HG03432 (cell line): ENCODE data around the gene CNNM3.
A peak's percentile ranks its signal among the peaks of the same experiment; 100 is the strongest.

Experiments used
- ATAC-seq: cut with Tn5 transposase; IDR thresholded peaks from one replicate; pipeline ENCODE4 v1.9.1; 2021; ENCODE audit warnings: mild to moderate bottlenecking, moderate library complexity; ENCODE audit not compliant: unreplicated experiment

Gene CNNM3

GRCh38 chr2:96816836-96817702 is 1.0 kb downstream of the CNNM3 start:
- ATAC-seq, result peak; percentile 0

- ATAC-seq, result no peak
Observed at GRCh38 chr2:96817882-96818281, 1.8 kb downstream of the CNNM3 start.

- no peak for ATAC-seq
Observed at GRCh38 chr2:96819128-96819875, 3.2 kb downstream of the CNNM3 start.

GRCh38 chr2:96819876-96820511 is 3.9 kb downstream of the CNNM3 start:
- no peak for ATAC-seq

GRCh38 chr2:96821113-96821675 is 5.1 kb downstream of the CNNM3 start:
- no peak for ATAC-seq

GRCh38 chr2:96822786-96823185 is 6.7 kb downstream of the CNNM3 start:
- no peak for ATAC-seq

GRCh38 chr2:96823198-96823597 is 7.1 kb downstream of the CNNM3 start:
- no peak for ATAC-seq

- ATAC-seq, result no peak
Observed at GRCh38 chr2:96824079-96824870, 8.2 kb downstream of the CNNM3 start.

- ATAC-seq, result no peak
Observed at GRCh38 chr2:96825057-96825456, 9.0 kb downstream of the CNNM3 start.

GRCh38 chr2:96826546-96827278 is 10.6 kb downstream of the CNNM3 start:
- no peak for ATAC-seq

- no peak for ATAC-seq
Observed at GRCh38 chr2:96828436-96828835, 12.4 kb downstream of the CNNM3 start.

GRCh38 chr2:96828874-96829273 is 12.8 kb downstream of the CNNM3 start:
- no peak for ATAC-seq

- no peak for ATAC-seq
Observed at GRCh38 chr2:96830044-96830562, 14.0 kb downstream of the CNNM3 start.

GRCh38 chr2:96831679-96832078 is 15.6 kb downstream of the CNNM3 start:
- ATAC-seq, result no peak

GRCh38 chr2:96832408-96832753 is 16.3 kb downstream of the CNNM3 start:
- ATAC-seq, result no peak

- ATAC-seq, result no peak
Observed at GRCh38 chr2:96832754-96833507, 16.9 kb downstream of the CNNM3 start.

- ATAC-seq, result no peak
Observed at GRCh38 chr2:96835830-96836229, 19.8 kb downstream of the CNNM3 start.

GRCh38 chr2:96837575-96837974 is 21.5 kb downstream of the CNNM3 start:
- no peak for ATAC-seq
